Uterus (tissue), 2 donors: Measurements from ENCODE around the gene TRIP10.

Source experiments
- POLR2A ChIP-seq, 2 donors: fragments of 450-650 bp; IDR thresholded peaks; one replicate each; pipeline ENCODE4 v1.6.1; 2016; ENCODE audit warnings: antibody characterized with exemption in 2 of 2, mild to moderate bottlenecking in 1 of 2, moderate library complexity in 1 of 2
- TF ChIP-seq, protein P1 (sequence below), 4 experiments: fragments of 200-600 bp in 2 of 4; fragments of 450-650 bp in 2 of 4; sonication (generic) in 2 of 4; IDR thresholded peaks; one replicate each; pipeline ENCODE4 v1.5.1; 2016 to 2019; ENCODE audit warnings: antibody characterized with exemption in 4 of 4, mild to moderate bottlenecking in 2 of 4, moderate library complexity in 1 of 4

DNA sequence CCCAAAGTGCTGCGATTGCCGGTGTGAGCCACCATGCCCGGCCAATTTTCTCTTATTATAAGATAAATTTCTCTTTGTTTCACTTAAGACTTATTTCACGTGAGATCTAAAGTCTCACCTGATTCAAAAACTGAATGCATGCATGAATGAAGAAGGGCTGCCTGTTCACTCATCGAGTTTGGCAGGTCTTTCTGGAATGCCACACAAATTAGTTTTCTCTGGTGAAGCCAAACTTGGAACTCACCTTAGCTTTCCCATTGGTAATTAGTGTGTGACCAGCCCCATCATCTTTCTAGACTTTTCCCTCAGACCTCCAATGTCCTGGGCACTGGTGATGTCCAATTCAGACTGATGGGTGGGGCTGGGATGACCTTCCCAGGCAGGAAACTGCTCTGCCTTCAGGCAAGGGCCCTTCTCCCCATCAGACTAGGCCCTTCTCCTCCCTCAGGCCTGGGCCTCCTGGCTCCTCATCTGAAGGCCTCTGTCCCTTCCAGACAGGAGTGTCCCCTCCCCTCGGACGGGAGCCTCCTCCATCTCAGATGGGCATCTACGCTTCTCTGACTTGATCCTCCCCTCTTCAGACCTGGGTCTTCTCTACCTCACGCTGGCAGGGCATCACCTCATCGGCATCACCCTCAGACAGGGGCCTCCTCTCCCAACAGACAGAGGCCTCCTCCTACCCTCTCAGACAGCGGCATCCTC is 33.4 kb upstream of the TRIP10 start:
- no peak for TF ChIP-seq POLR2A (IDR thresholded peaks at IDR 0.05)
- TF ChIP-seq, protein P1, sequence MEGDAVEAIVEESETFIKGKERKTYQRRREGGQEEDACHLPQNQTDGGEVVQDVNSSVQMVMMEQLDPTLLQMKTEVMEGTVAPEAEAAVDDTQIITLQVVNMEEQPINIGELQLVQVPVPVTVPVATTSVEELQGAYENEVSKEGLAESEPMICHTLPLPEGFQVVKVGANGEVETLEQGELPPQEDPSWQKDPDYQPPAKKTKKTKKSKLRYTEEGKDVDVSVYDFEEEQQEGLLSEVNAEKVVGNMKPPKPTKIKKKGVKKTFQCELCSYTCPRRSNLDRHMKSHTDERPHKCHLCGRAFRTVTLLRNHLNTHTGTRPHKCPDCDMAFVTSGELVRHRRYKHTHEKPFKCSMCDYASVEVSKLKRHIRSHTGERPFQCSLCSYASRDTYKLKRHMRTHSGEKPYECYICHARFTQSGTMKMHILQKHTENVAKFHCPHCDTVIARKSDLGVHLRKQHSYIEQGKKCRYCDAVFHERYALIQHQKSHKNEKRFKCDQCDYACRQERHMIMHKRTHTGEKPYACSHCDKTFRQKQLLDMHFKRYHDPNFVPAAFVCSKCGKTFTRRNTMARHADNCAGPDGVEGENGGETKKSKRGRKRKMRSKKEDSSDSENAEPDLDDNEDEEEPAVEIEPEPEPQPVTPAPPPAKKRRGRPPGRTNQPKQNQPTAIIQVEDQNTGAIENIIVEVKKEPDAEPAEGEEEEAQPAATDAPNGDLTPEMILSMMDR (IDR thresholded peaks at IDR 0.05), result no peak
